ENCODE data around the gene CUEDC1.

Gene CUEDC1, protein sequence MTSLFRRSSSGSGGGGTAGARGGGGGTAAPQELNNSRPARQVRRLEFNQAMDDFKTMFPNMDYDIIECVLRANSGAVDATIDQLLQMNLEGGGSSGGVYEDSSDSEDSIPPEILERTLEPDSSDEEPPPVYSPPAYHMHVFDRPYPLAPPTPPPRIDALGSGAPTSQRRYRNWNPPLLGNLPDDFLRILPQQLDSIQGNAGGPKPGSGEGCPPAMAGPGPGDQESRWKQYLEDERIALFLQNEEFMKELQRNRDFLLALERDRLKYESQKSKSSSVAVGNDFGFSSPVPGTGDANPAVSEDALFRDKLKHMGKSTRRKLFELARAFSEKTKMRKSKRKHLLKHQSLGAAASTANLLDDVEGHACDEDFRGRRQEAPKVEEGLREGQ

DNA sequence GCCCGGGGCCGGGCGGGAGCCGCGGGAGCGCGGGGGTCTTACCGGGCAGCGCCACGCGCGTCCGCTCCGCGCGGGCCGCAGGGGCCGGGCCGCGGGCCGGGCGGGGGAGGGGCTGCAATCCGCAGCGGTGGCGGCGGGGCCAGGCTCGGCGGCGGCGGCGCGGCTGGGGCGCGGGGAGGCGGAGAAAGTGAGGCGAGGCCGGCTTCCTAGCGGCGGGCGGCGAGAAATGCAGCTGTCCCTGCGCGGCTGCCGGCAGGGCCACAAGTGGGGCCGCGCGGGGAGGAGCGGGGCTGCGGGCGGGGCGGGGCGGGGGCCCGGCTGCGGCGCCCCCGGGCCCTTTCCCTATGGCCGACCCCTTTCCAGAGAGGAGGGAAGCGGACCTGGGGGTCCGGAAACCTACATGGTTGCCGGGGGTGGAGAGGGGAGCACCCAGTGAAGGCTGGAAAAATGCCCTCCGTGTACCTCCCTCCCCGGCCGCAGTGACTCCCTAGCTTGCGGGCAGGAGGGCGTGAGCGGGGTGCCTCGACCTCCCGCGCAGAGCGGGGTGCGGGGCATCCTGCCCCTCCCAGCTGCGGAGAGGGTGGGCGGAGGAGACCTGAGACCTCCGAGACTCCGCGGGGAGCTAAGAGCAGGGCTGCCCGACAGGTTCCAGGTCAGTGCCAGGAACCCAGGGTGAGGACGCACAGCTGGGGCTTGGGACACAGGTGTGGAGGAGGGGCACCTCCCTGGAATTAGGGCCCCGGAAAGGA is at the start of gene CUEDC1:
TSS of gene CUEDC1 (minus strand) at position 230 of the 749 bp plus-strand sequence. CDS start 69,848 bp downstream, outside the sequence.
- peak; percentile 72 for DNase-seq (ENCODE audit: low read depth)

GRCh38 chr17:58004060-58004459 is 48.8 kb upstream of the CUEDC1 start:
- no peak for DNase-seq (ENCODE audit: low read depth)

- no peak for DNase-seq (ENCODE audit: low read depth)
Measured at GRCh38 chr17:58002973-58003372, 47.8 kb upstream of the CUEDC1 start.

- DNase-seq (ENCODE audit: low read depth): no peak
Measured at GRCh38 chr17:58002154-58002948, 47.1 kb upstream of the CUEDC1 start.

DNA sequence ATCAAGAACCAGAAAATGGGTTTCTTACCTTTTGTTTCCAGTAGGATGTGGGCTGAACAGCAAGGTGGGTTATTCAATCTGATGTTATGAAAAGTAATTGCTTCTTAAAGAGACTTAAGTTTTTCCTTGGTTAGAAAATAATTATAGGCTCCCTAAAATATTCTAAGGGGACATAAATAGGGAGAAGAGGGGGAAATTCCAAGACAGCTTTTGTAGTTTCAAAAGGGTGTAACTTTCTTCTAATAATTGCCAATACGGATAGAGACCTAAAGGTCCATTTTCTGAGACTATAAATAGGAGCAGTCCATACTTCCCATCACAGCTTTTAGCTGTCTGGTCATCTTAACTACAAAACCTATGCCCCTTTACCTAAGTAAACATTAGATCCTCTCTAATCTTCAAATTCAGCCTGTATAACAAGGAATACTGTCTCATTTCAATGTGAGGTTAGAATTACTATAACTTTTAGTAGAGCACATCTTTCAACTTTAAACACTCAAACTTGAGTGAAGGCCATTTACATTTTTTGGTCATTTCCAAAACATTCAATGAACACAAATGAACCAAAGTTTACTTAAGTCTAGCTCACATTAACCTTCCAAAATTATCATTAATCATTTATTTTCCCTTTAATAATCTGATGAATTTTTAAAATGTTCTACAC is 46.4 kb upstream of the CUEDC1 start:
- DNase-seq (ENCODE audit: low read depth): no peak

GRCh38 chr17:57999496-58000017 is 44.3 kb upstream of the CUEDC1 start:
- peak; percentile 76 for DNase-seq (ENCODE audit: low read depth)

DNA sequence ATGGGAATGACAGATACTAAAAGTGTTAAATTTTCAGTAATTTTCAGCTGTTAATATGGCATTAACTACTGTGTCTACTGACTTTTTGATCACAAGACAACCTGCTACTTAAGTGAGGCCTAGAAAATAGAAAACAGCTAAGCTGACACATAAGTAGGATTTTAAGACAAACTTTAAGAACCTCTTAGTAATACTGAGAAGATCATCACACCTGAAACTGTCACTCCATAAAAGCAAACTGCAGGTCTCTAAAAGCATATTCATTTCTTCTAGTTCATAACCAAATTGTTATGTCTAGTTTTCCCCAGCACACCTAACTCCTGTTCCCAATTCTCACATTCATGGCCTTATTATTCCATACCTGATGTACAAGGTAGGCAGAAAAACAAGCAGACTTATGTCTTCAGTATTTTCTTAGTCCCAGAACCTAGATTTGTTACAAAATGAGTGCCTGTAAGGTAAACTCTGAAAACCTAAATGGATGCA is 43.8 kb upstream of the CUEDC1 start:
- no peak for DNase-seq (ENCODE audit: low read depth)

- no peak for DNase-seq (ENCODE audit: low read depth)
Measured at GRCh38 chr17:57997085-57997809, 42.0 kb upstream of the CUEDC1 start.

DNA sequence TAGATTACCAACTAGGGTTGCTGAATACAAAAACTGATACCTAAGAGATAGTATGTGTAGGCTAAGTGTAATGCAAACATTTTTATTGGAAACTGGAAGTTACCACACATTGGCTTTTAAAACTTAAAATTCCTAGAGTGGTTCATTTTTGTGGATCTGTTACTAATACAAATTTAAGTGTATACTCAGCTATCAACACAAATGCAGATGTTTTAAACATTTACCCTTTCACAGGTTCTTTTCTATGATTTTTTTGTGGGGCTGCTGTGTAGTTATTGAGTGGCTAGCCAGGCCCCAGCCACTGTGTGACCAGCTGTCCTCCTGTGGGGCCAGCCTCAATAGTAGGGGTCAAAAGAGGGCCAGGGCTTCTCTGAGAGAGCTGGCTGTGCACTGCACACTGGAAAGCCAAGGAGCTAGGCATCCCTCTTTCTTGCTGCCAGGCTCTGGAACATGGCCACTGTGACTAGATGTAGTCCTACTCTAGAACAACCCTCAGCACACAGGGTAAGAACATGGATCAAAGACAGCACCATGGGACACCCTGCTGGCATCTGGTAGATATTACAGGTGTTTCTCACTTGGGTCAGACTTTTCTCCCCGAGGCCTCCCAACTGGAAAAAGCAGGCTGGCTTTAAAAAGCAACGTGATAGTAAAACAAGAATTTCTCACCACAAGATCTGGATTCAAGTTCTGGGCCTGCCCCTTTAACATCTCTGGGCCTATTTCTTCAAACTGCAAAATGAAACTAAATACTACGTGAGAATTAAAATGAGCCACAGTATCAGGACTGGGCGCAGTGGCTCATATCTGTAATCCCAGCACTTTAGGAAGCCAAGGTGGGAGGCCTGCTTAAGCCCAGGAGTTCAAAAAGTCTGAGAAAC is 40.1 kb upstream of the CUEDC1 start:
- peak; percentile 86 for DNase-seq (ENCODE audit: low read depth)

DNA sequence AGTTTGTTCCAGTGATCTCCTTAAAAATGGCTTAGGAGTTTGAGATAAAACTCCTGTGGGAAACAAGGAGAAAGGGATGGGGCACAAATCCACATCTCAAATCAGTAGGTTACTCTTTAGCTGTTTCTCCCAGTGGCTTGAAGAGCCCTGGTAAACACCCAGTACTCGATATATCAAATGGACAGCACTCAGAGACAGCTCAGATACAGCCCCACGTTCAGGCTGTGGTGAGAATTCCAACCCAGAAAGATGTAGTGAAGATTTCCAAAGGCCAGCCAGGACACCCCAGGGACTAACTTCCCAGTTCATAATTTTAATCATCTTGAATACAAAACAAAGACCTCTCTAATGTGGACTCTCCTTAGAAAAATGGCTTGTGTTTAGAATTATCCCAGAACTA is 39.2 kb upstream of the CUEDC1 start:
- DNase-seq (ENCODE audit: low read depth): no peak

GRCh38 chr17:57993471-57994365 is 38.5 kb upstream of the CUEDC1 start:
- no peak for DNase-seq (ENCODE audit: low read depth)

DNA sequence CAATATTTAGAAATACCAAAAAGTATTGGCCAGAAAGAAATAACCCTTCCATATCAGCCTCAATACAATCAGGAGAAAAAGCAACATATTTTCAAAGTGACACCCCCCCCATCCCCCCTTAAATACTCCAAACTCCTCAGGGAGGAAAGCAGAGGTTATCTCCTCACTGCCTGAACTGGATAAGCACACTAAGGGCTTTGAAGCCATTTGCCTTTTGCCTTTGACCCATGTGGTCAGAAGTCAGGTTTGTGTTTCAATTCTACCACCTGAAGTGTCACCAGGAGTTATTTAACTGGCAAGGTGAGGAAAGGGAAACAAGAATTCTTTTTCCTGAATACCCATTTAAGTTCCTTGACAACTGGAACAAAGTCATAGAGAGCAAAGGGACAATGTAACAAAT is 36.3 kb upstream of the CUEDC1 start:
- DNase-seq (ENCODE audit: low read depth): no peak

DNA sequence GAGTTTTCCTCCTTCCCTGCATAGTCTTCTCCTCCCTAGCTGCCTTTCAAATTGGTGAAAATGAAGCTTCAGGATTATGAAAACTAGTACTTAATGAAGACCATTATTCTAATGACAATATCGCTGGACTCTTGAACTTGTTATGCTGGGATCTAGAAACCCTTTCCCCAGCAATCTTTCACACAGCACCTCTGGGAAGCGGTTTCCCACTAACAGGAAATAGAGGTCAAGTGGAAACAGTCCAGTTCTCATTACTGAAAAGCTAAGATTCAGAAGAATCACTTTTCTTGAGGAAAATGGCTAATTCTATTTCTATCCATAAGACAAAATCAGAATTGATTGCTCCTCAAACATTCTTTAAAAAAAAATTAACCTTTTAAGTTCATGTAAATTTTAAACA is 34.8 kb upstream of the CUEDC1 start:
- no peak for DNase-seq (ENCODE audit: low read depth)

DNA sequence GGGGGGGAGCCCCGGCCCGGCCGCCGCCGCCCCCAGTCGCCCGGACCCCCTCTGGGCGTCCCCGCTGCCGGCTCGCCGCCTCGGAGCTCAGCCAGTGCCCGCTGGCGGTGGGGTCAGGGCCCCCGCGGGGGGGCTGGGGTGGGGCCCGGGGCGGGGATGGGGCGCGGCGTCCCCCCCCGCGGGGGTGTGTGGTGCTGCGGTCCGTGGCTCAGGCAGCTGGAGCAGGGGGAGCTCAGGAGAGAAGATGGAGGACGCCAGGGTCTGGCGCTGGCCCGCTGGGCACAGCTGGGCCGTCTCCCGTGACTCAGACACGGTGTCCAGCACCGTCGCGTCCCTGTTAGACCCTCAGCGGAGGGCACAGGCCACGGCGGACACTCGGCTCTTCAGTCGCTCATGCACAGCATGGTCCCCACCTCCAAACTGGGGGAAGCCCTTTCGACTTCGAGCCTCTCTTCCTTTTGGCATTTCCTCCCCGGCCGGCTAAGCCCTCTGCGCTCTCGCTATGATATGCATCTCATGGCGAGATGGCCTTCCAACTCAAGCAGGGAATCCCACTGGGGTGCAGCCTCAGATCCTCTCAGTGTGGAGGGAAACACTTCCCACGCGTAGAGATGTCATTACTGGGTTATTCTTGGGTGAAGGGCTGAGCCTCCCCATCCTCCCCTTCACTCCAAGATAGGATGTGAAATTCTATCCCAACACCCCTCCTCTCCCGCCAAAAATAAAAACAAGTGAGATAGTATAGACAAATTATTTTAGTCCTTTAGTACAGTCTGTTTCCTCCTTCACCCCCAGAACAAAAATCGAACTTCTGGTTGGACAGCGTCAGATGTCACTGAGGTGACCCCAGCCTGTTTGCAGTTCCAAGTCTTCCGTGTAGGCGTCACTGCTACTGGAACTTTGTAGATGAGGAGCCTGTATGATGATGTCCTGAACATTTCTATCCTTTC is 33.4 kb upstream of the CUEDC1 start:
- peak; percentile 76 for DNase-seq (ENCODE audit: low read depth)

GRCh38 chr17:57987581-57988300 is 32.5 kb upstream of the CUEDC1 start, which contains the start of gene VEZF1:
Gene VEZF1 (minus strand): TSS chr17:57988254. CDS start chr17:57988111, 143 bp downstream.
- peak; percentile 75 for DNase-seq (ENCODE audit: low read depth)

DNA sequence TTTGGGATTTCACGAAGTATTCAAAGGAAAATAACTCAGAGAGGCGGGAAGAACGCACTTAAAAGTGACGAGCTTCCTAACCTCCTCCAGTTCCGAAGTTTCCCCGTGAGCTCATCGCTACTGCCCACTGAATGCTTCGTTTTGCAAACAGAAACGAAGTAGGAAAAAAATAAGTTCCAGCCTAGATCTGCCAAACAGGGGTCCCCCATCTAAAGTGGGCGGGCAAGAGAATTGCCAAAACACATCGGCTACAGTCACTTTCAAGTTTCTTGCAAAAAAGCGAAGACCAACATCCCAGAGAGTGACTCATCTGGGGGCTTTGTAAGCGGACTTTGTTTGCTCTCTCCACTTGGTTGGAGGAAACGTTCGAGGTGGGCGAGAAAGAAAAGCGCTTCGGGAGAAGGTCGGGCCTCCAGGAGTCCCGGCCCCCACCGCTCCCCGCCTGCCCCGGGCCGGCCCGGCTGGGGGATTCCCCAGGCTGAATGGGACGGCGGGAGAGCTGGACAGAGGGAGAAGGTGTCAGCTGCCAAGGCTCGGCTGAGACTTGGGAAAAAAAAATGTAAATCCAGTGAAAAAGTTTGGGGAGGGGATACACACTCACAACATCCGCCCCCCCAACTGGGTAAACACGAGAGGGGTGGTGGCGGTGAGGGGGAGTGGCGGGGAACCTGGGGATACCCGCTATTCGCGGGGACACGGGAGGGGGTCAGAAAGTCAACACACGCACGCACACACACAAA is 31.8 kb upstream of the CUEDC1 start:
- peak; percentile 74 for DNase-seq (ENCODE audit: low read depth)

All from EH (cell line).